Measurements from ENCODE around the gene LMNB1. TPM values are rescaled to one million over a fixed set of nuclear protein-coding genes. Genes with fewer than 3 reads are reported as not detected.

LMNB1 gene
- total RNA-seq, 1 donor from 2014 or later: 112 TPM

DNA sequence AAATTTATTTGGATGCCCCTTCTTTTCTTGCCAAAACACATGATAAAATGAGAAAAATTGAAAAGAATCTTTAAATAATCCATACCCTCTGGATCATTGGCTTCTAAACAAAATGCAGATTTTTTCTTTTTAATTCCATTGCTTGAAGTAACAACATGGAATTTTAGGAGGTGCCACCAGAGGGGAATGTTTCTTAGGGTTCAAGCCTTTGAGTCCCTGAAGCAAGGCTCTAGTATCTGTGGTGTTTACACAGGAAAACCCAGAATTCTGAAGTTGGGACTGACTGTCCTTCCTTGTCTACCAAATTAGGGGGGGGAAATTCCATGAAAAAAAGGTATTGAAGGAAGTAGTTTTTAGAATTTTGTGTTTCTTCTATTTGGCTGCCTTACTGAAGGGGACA is 69.4 kb downstream of the LMNB1 start:
- TF ChIP-seq, protein P1, sequence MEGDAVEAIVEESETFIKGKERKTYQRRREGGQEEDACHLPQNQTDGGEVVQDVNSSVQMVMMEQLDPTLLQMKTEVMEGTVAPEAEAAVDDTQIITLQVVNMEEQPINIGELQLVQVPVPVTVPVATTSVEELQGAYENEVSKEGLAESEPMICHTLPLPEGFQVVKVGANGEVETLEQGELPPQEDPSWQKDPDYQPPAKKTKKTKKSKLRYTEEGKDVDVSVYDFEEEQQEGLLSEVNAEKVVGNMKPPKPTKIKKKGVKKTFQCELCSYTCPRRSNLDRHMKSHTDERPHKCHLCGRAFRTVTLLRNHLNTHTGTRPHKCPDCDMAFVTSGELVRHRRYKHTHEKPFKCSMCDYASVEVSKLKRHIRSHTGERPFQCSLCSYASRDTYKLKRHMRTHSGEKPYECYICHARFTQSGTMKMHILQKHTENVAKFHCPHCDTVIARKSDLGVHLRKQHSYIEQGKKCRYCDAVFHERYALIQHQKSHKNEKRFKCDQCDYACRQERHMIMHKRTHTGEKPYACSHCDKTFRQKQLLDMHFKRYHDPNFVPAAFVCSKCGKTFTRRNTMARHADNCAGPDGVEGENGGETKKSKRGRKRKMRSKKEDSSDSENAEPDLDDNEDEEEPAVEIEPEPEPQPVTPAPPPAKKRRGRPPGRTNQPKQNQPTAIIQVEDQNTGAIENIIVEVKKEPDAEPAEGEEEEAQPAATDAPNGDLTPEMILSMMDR (conservative IDR thresholded peaks at IDR 0.05; ENCODE audit: low read depth, low read length): no peak

GRCh38 chr5:126846744-126847455 is 70.0 kb downstream of the LMNB1 start:
- TF ChIP-seq, protein P1 (conservative IDR thresholded peaks at IDR 0.05; ENCODE audit: low read depth, low read length): no peak
- no peak for DNase-seq (ENCODE audit: low read depth)
- no peak overlapping the region for H3K4me3 ChIP-seq (ENCODE audit: low read depth, low read length)

More for the DNA sequence above, 69.4 kb downstream of the LMNB1 start:
- DNase-seq (ENCODE audit: low read depth): no peak
- no peak overlapping the region for H3K4me3 ChIP-seq (ENCODE audit: low read depth, low read length)

GRCh38 chr5:126847456-126847820 is 70.5 kb downstream of the LMNB1 start:
- TF ChIP-seq, protein P1 (conservative IDR thresholded peaks at IDR 0.05; ENCODE audit: low read depth, low read length): no peak
- DNase-seq (ENCODE audit: low read depth): no peak
- no peak overlapping the region for H3K4me3 ChIP-seq (ENCODE audit: low read depth, low read length)

- TF ChIP-seq, protein P1 (conservative IDR thresholded peaks at IDR 0.05; ENCODE audit: low read depth, low read length): no peak
- no peak overlapping the region for H3K4me3 ChIP-seq (ENCODE audit: low read depth, low read length)
These were observed 70.9 kb downstream of the LMNB1 start for GRCh38 chr5:126847826-126848251.

DNA sequence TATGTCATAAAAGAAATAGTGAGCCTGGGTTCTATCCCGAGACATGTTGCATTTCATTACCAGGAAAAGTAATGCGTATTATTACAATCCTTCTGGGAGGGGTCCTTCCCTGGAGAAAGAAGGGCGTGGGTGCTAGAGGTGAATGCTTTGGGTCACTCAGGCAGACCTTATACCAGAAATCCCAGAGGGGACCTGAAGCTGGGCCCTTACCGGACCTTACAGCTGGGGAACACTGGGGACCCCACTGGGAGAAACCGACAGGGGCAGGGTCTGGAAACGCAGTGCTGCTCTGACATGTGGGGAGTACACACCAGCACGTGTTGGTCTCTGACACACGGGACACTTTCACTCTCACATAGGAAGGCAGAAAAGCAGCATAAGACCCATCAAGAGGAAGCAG is 71.3 kb downstream of the LMNB1 start:
- no peak overlapping the region for H3K4me3 ChIP-seq (ENCODE audit: low read depth, low read length)
- TF ChIP-seq, protein P1 (conservative IDR thresholded peaks at IDR 0.05; ENCODE audit: low read depth, low read length): no peak
- DNase-seq (ENCODE audit: low read depth): no peak

More at GRCh38 chr5:126847826-126848251, 70.9 kb downstream of the LMNB1 start:
- no peak for DNase-seq (ENCODE audit: low read depth)

DNA sequence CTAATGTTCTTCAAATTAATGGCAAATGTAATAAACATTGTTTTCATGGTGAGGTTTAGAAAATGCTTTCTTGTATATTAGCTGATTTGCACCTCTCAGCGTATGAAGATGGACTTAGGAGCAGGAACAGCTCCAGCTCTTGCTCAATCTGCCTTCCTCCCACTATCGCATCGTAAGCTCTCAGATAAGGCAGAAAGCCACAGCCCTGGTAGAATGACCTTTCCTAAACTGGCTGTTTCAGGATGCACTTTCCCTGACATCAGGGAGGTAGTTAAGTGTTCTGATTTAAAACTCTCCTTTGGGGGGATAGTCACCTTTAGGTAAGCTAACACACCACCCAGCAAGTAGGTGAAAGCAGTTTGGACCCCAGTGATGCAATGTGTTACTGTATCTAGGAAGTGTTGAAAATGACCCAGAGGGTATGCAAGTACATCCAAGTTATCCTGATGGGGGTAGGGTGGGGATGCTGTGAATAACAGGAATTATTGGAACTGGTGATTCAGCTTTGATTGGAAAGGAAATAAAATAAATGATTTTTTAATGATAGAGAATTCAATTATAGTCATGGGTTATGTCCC is 72.3 kb downstream of the LMNB1 start:
- TF ChIP-seq, protein P1 (conservative IDR thresholded peaks at IDR 0.05; ENCODE audit: low read depth, low read length): no peak
- H3K4me3 ChIP-seq (ENCODE audit: low read depth, low read length): no peak overlapping the region
- no peak for DNase-seq (ENCODE audit: low read depth)
